OCI-LY7 (cell line): ENCODE data around the gene PRAF2. TPM values are rescaled to one million over a fixed set of nuclear protein-coding genes. Genes with fewer than 3 reads are reported as not detected.
A peak's percentile ranks its signal among the peaks of the same experiment; 100 is the strongest.

Experiments
- BruUV-seq: library from RNA; stranded (reverse); fragments of 400-500 nt; replicated peaks from 2 replicates; lab custom pipeline; 2021; lab: Mats Ljungman, UMichigan
- CTCF ChIA-PET: fragments of 300-600 bp; sonication (Branson Sonifier 250); formaldehyde crosslinking; loops from one replicate; lab custom pipeline; 2022; ENCODE audit warnings: antibody characterized with exemption; ENCODE audit not compliant: unreplicated experiment; lab: Charles Lee
- POLR2A ChIA-PET: fragments of 300-600 bp; sonication (Branson Sonifier 250); formaldehyde crosslinking; loops from one replicate; lab custom pipeline; 2022; ENCODE audit warnings: antibody characterized with exemption; lab: Charles Lee
- DNase-seq: peaks from one replicate; pipeline ENCODE4 v3.0.0-alpha.2; 2015; ENCODE audit warnings: low spot score
- H2AFZ ChIP-seq: fragments of 200-600 bp; sonication (generic), shearing (Covaris generic); 2 replicates; pipeline ENCODE4 v1.6.1; 2014; ENCODE audit warnings: mild to moderate bottlenecking, antibody characterized with exemption, low read length, moderate library complexity
- H3K27ac ChIP-seq: fragments of 200-600 bp; sonication (generic); 2 replicates; pipeline ENCODE4 v1.5.1; 2014; ENCODE audit warnings: mixed run types, low read depth, mild to moderate bottlenecking, moderate library complexity, low read length, inconsistent platforms; ENCODE audit not compliant: poor library complexity, severe bottlenecking
- H3K36me3 ChIP-seq: fragments of 200-600 bp; sonication (generic); 2 replicates; pipeline ENCODE4 v1.6.1; 2014; ENCODE audit warnings: mild to moderate bottlenecking, antibody characterized with exemption, low read length, moderate library complexity, mixed read lengths; ENCODE audit not compliant: insufficient read depth
- H3K4me1 ChIP-seq: fragments of 200-600 bp; sonication (generic); 2 replicates; pipeline ENCODE4 v1.5.1; 2014; ENCODE audit warnings: mild to moderate bottlenecking, low read length; ENCODE audit not compliant: insufficient read depth, poor library complexity, severe bottlenecking
- H3K4me2 ChIP-seq: fragments of 200-600 bp; sonication (generic); 2 replicates; pipeline ENCODE4 v1.6.1; 2014; ENCODE audit warnings: mild to moderate bottlenecking, low read length
- H3K4me3 ChIP-seq: fragments of 200-600 bp; sonication (generic); 2 replicates; pipeline ENCODE4 v1.5.1; 2014; ENCODE audit warnings: mild to moderate bottlenecking, low read depth, low read length; ENCODE audit not compliant: poor library complexity, severe bottlenecking
- H3K79me2 ChIP-seq: fragments of 200-600 bp; sonication (generic); 2 replicates; pipeline ENCODE4 v1.6.1; 2016; ENCODE audit warnings: low read depth, mild to moderate bottlenecking, low read length, moderate library complexity, mixed read lengths; ENCODE audit not compliant: insufficient read depth
- H3K9me2 ChIP-seq: fragments of 200-600 bp; sonication (generic); 2 replicates; pipeline ENCODE4 v1.6.1; 2016; ENCODE audit warnings: mild to moderate bottlenecking, low read length, mixed read lengths; ENCODE audit not compliant: insufficient read depth
- H3K9me3 ChIP-seq: fragments of 200-600 bp; sonication (generic); 2 replicates; pipeline ENCODE4 v1.6.1; 2014; ENCODE audit warnings: mild to moderate bottlenecking, mixed run types, low read length, mixed read lengths
- H4K20me1 ChIP-seq: fragments of 200-600 bp; sonication (generic); 2 replicates; pipeline ENCODE4 v1.6.1; 2014; ENCODE audit warnings: mild to moderate bottlenecking, antibody characterized with exemption, low read length, moderate library complexity, mixed read lengths; ENCODE audit not compliant: insufficient read depth
- EZH2phosphoT487 ChIP-seq: fragments of 200-600 bp; sonication (generic); IDR thresholded peaks from 2 replicates; pipeline ENCODE4 v1.6.1; 2018; ENCODE audit warnings: low read depth, borderline replicate concordance, mild to moderate bottlenecking, mixed run types, antibody characterized with exemption, low read length, moderate library complexity, mixed read lengths
- intact Hi-C: fragments of 100-400 bp; cut with micrococcal nuclease; formaldehyde crosslinking; loops from one replicate; pipeline ENCODE4 v1.10.0; 2022; ENCODE audit not compliant: unreplicated experiment
- total RNA-seq, 2 experiments: library from RNA; depleted of rRNA in 1 of 2; stranded (reverse); fragments of >200 nt in 1 of 2; shearing (Covaris generic) in 1 of 2; gene quantifications; 2 replicates each; pipeline ENCODE4 v1.2.3, GENCODE V29; 2014 to 2022
- TF ChIP-seq, protein P1 (sequence below): fragments of 200-600 bp; sonication (generic); conservative IDR thresholded peaks from 2 replicates; pipeline ENCODE4 v1.5.1; 2014; ENCODE audit warnings: mild to moderate bottlenecking, antibody characterized with exemption, low read length, moderate library complexity, mixed read lengths

PRAF2 gene
- total RNA-seq, 2 experiments from 2014 or later: 2.3 to 20.3 TPM

DNA sequence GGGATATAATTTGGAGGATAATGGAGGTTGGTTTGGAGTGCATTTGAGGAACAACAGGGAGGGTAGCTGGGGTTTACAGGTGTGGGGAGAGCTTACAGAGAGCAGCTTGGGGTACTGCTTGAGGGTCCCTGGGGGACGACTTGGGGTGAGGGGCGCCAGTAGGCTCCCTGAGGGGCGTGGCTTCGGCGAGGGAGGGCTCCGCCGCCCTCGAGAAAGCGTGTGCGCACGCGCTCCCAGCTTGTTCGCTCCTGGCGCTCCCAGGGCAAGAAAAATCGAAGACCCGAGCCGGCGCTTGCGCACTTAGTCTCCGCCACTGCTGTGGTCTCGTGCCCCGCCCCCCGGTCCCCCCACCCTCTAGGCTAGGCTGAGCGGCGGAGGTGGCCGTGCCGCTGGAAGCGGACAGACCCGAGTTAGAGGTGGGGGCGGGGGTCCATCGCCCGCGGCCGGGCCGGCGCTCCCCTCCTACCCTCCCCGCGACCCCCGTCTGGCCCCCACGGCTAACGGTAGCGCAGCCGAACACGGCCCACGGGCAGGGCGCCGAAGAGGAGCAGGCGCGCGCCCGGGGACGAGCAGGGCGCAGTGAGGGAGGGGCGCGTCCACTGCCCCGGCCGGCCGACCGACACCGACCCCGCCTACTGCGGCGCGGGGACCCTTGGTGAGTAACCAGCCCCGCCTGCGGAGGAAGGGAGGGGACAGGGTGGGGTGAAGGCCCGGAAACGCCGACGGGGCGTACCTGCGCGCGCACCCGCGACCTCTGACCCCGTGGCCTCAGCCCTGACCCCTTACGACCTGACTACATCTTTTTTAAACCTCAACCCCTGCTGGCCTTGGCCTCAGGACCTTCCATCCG lies 20.4 kb downstream of the PRAF2 start:
- DNase-seq: peak; percentile 66
- H3K79me2 ChIP-seq: no peaks in the 10 kb centered on the region
- peak overlapping the region; percentile 55 for H2AFZ ChIP-seq
- ChIA-PET POLR2A (interaction anchor here (0.6 kb wide), 1 partner anchor 13 kb away, joined by 5 read pairs; no protein-coding TSS in a partner anchor), CTCF (no interaction called here)
- no peaks in the 10 kb centered on the region for H3K36me3 ChIP-seq
- no peaks in the 10 kb centered on the region for H3K9me3 ChIP-seq
- H3K4me2 ChIP-seq: peak overlapping the region; percentile 59
- no peaks in the 10 kb centered on the region for H4K20me1 ChIP-seq
- no peak overlapping the region for H3K27ac ChIP-seq
- no peaks in the 10 kb centered on the region for H3K9me2 ChIP-seq
- no peak for TF ChIP-seq EZH2phosphoT487
- TF ChIP-seq, protein P1, sequence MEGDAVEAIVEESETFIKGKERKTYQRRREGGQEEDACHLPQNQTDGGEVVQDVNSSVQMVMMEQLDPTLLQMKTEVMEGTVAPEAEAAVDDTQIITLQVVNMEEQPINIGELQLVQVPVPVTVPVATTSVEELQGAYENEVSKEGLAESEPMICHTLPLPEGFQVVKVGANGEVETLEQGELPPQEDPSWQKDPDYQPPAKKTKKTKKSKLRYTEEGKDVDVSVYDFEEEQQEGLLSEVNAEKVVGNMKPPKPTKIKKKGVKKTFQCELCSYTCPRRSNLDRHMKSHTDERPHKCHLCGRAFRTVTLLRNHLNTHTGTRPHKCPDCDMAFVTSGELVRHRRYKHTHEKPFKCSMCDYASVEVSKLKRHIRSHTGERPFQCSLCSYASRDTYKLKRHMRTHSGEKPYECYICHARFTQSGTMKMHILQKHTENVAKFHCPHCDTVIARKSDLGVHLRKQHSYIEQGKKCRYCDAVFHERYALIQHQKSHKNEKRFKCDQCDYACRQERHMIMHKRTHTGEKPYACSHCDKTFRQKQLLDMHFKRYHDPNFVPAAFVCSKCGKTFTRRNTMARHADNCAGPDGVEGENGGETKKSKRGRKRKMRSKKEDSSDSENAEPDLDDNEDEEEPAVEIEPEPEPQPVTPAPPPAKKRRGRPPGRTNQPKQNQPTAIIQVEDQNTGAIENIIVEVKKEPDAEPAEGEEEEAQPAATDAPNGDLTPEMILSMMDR: no peak
- H3K4me1 ChIP-seq: no peaks in the 10 kb centered on the region
- BruUV-seq: no TSS peak
- peak overlapping the region; percentile 68 for H3K4me3 ChIP-seq
- intact Hi-C loops: no loop called here

DNA sequence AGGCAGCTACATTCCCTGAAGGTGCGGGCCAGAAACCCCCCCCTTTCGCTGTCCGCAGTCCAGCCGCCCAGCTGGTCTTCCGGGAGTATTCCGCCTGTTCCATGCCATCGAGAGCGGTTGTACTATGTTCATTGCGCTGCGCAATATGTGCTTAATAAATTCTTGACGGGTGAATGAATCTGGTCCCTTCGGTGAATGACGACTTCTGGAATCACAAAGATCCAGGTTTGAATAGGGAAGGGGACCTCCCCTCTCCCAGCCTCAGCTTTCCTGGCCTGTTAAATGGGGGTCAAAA lies 29.9 kb downstream of the PRAF2 start:
- peaks cover 13% of the 10 kb centered on the region; the same call in 1 of the 2 replicates for H3K79me2 ChIP-seq
- peak overlapping the region; percentile 94 for H2AFZ ChIP-seq
- ChIA-PET CTCF (no interaction called here), POLR2A (interaction anchor here (0.6 to 3.3 kb wide), 3 partner anchors 81 to 101 kb away, joined by 3 to 12 read pairs (median 3); no protein-coding TSS in a partner anchor)
- peaks cover 41% of the 10 kb centered on the region for H3K4me1 ChIP-seq
- peak overlapping the region; percentile 78 for H3K4me2 ChIP-seq
- TF ChIP-seq EZH2phosphoT487: no peak
- TF ChIP-seq, protein P1: no peak; the same call in 1 of the 2 replicates
- peak overlapping the region; percentile 47 for H3K4me3 ChIP-seq
- no peak overlapping the region for H3K27ac ChIP-seq
- DNase-seq: no peak
- no peaks in the 10 kb centered on the region for H3K9me3 ChIP-seq
- no peaks in the 10 kb centered on the region for H3K9me2 ChIP-seq
- BruUV-seq: no TSS peak
- intact Hi-C loops: loop anchor here (2.0 to 5.0 kb wide), 4 partner anchors 41 to 147 kb away; partner anchors contain the start of genes GRIPAP1, PIM2, PQBP1 and TIMM17B
- peaks cover 5% of the 10 kb centered on the region; the same call in 1 of the 2 replicates for H3K36me3 ChIP-seq
- H4K20me1 ChIP-seq: no peaks in the 10 kb centered on the region
